GM12892 (cell line): Measurements from ENCODE around the gene MEDAG.

Source experiments
- POLR2A ChIP-seq: IDR thresholded peaks from 2 replicates; pipeline ENCODE4 v1.6.1; 2011; ENCODE audit warnings: low read depth, low read length, control low read depth
- POLR2AphosphoS5 ChIP-seq: IDR thresholded peaks from 2 replicates; pipeline ENCODE4 v1.6.1; 2011; ENCODE audit warnings: low read depth, low read length, control low read depth

GRCh38 chr13:30916991-30917390 is 10.9 kb downstream of the MEDAG start:
- TF ChIP-seq POLR2A (no peak), POLR2AphosphoS5 (no peak)
